Tibial nerve (tissue), 4 donors: ENCODE results near the gene CHMP1A. TPM values are rescaled to one million over a fixed set of nuclear protein-coding genes. Genes with fewer than 3 reads are reported as not detected.

Source experiments
- DNase-seq, 2 donors: peaks; one replicate each; pipeline ENCODE4 v3.0.0-alpha.2; 2019; ENCODE audit warnings: low spot score in 2 of 2
- H3K27ac ChIP-seq, 4 donors: fragments of 200-600 bp; sonication (generic) in 3 of 4; one replicate each; pipeline ENCODE4 v1.5.1; 2017 to 2019; ENCODE audit warnings: mild to moderate bottlenecking in 1 of 4
- H3K27me3 ChIP-seq, 2 donors: fragments of 200-600 bp; sonication (generic) in 1 of 2; one replicate each; pipeline versions ENCODE4 v1.5.1 to v1.6.0; 2017 to 2019
- H3K36me3 ChIP-seq, 3 donors: fragments of 200-600 bp; sonication (generic); one replicate each; pipeline ENCODE4 v1.5.1; 2018 to 2019
- H3K4me1 ChIP-seq, 4 donors: fragments of 200-600 bp; sonication (generic) in 3 of 4; one replicate each; pipeline ENCODE4 v1.5.1; 2017 to 2019
- H3K4me3 ChIP-seq, 4 donors: fragments of 200-600 bp; sonication (generic) in 3 of 4; one replicate each; pipeline ENCODE4 v1.5.1; 2017 to 2019; ENCODE audit warnings: mild to moderate bottlenecking in 1 of 4, moderate library complexity in 1 of 4
- H3K9me3 ChIP-seq, 4 donors: fragments of 200-600 bp; sonication (generic) in 3 of 4; one replicate each; pipeline ENCODE4 v1.5.1; 2017 to 2019
- EP300 ChIP-seq, 2 donors: sonication (generic); formaldehyde crosslinking; IDR thresholded peaks; one replicate each; pipeline ENCODE4 v1.6.1; 2017; ENCODE audit warnings: antibody characterized with exemption in 2 of 2, mild to moderate bottlenecking in 1 of 2
- POLR2A ChIP-seq, 2 donors: fragments of 450-650 bp; IDR thresholded peaks; one replicate each; pipeline ENCODE4 v1.6.1; 2017; ENCODE audit warnings: antibody characterized with exemption in 2 of 2, mild to moderate bottlenecking in 2 of 2, moderate library complexity in 2 of 2
- WGBS, 2 donors: methylation state at CpG; one replicate each; pipeline ENCODE4 v1.1.5; 2018; 5-methylcytosine and 5-hydroxymethylcytosine counted together
- total RNA-seq, 4 donors: library from RNA; depleted of rRNA; stranded (reverse); fragments of >200 nt; gene quantifications; one replicate each; pipeline ENCODE4 v1.1.0, GENCODE V29; 2016
- TF ChIP-seq, protein P1 (sequence below), 5 experiments: fragments of 200-600 bp in 3 of 5; fragments of 450-650 bp in 2 of 5; sonication (generic) in 3 of 5; IDR thresholded peaks; one replicate each; pipeline ENCODE4 v1.5.1; 2016 to 2019; ENCODE audit warnings: antibody characterized with exemption in 5 of 5, mild to moderate bottlenecking in 3 of 5, moderate library complexity in 2 of 5

The CHMP1A gene
- total RNA-seq, 4 donors from 2014 or later, result 90.0 to 109 (median 92.7) TPM

GRCh38 chr16:89612415-89613166 is 44.9 kb downstream of the CHMP1A start:
- H3K4me1 ChIP-seq, result no peaks in the 10 kb centered on the region
- H3K27me3 ChIP-seq, result peaks cover 0 to 34% of the 10 kb centered on the region in 2 donors
- no peak overlapping the region for H3K4me3 ChIP-seq
- no peak for DNase-seq
- H3K9me3 ChIP-seq, result no peaks in the 10 kb centered on the region
- TF ChIP-seq EP300 (IDR thresholded peaks at IDR 0.05), result no peak
- no peak for TF ChIP-seq POLR2A (IDR thresholded peaks at IDR 0.05)
- TF ChIP-seq, protein P1, sequence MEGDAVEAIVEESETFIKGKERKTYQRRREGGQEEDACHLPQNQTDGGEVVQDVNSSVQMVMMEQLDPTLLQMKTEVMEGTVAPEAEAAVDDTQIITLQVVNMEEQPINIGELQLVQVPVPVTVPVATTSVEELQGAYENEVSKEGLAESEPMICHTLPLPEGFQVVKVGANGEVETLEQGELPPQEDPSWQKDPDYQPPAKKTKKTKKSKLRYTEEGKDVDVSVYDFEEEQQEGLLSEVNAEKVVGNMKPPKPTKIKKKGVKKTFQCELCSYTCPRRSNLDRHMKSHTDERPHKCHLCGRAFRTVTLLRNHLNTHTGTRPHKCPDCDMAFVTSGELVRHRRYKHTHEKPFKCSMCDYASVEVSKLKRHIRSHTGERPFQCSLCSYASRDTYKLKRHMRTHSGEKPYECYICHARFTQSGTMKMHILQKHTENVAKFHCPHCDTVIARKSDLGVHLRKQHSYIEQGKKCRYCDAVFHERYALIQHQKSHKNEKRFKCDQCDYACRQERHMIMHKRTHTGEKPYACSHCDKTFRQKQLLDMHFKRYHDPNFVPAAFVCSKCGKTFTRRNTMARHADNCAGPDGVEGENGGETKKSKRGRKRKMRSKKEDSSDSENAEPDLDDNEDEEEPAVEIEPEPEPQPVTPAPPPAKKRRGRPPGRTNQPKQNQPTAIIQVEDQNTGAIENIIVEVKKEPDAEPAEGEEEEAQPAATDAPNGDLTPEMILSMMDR (IDR thresholded peaks at IDR 0.05), result no peak
- no peaks in the 10 kb centered on the region for H3K36me3 ChIP-seq
- WGBS, 2 donors, result 80 to 86% methylated on average over 20 of the region's 20 CpGs
- H3K27ac ChIP-seq, result no peak overlapping the region

DNA sequence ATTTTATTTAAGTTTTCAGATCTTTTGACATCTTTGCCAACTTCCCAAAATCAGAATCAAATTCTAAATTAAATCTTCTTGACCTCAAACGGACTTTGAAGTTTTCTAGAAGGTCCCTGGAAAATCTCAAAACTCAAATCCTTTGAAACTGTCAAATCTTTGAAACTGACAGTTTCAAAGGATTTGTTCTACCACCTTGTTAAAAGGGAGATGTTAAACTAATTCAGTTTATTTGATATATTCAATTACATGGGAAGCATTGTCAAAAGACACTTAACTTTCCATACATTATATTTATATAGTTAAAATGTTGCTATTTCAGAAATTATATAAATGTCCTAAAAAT is 47.4 kb downstream of the CHMP1A start:
- Histone ChIP-seq H3K9me3 (no peaks in the 10 kb centered on the region), H3K27me3 (peaks cover 0 to 17% of the 10 kb centered on the region in 2 donors), H3K4me3 (no peak overlapping the region), H3K4me1 (no peaks in the 10 kb centered on the region), H3K27ac (no peak overlapping the region), H3K36me3 (no peaks in the 10 kb centered on the region)
- WGBS, 2 donors, result 80 to 85% methylated on average over 1 of the region's 1 CpG
- no peak for DNase-seq
- TF ChIP-seq EP300 (IDR thresholded peaks at IDR 0.05) (no peak), POLR2A (IDR thresholded peaks at IDR 0.05) (no peak)
- TF ChIP-seq, protein P1 (IDR thresholded peaks at IDR 0.05), result no peak

- Histone ChIP-seq H3K4me3 (no peak overlapping the region), H3K36me3 (no peaks in the 10 kb centered on the region), H3K9me3 (no peaks in the 10 kb centered on the region), H3K4me1 (peaks cover 0 to under 1% (median 0%) of the 10 kb centered on the region in 4 donors), H3K27ac (no peak overlapping the region), H3K27me3 (peaks cover 0 to 16% of the 10 kb centered on the region in 2 donors)
- TF ChIP-seq POLR2A (IDR thresholded peaks at IDR 0.05) (no peak), EP300 (IDR thresholded peaks at IDR 0.05) (no peak)
- TF ChIP-seq, protein P1 (IDR thresholded peaks at IDR 0.05), result no peak
- WGBS, 2 donors, result 78 to 80% methylated on average over 32 of the region's 32 CpGs
- DNase-seq, result no peak
Measured at GRCh38 chr16:89607937-89608740, 49.4 kb downstream of the CHMP1A start.

DNA sequence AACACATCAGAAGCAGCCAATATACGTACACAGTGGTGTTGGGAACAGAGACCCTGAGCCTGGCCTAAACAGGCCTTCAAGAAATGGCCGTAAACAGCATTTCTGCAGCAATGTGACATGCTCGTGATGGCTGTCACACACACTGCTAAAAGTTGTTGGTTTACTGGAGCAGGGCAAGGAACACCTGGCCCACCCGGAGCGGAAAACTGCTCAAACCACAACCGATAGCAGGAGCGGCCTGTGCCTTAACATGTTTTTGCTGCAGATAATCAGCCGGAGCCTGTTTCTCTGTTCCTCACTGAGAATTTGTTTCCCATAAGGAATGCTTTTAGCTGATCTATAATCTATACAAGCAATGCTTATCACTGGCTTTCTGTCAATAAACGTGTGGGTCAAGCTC is 50.1 kb downstream of the CHMP1A start:
- WGBS, 2 donors, result 84% methylated on average over 9 of the region's 9 CpGs
- no peak for DNase-seq
- H3K27me3 ChIP-seq, result peaks cover 0 to 10% of the 10 kb centered on the region in 2 donors
- no peaks in the 10 kb centered on the region for H3K36me3 ChIP-seq
- no peaks in the 10 kb centered on the region for H3K9me3 ChIP-seq
- peaks cover 0 to 8% (median 5%) of the 10 kb centered on the region in 4 donors for H3K4me1 ChIP-seq
- no peak overlapping the region for H3K4me3 ChIP-seq
- TF ChIP-seq POLR2A (IDR thresholded peaks at IDR 0.05) (no peak), EP300 (IDR thresholded peaks at IDR 0.05) (no peak)
- TF ChIP-seq, protein P1 (IDR thresholded peaks at IDR 0.05), result no peak
- H3K27ac ChIP-seq, result no peak overlapping the region

GRCh38 chr16:89606006-89606405 is 51.5 kb downstream of the CHMP1A start:
- Histone ChIP-seq H3K27ac (no peak overlapping the region), H3K27me3 (peaks cover 0 to 13% of the 10 kb centered on the region in 2 donors), H3K4me1 (peaks cover 0 to 13% (median 8%) of the 10 kb centered on the region in 4 donors), H3K9me3 (no peaks in the 10 kb centered on the region), H3K4me3 (no peak overlapping the region), H3K36me3 (no peaks in the 10 kb centered on the region)
- no peak for DNase-seq
- TF ChIP-seq EP300 (IDR thresholded peaks at IDR 0.05), result no peak
- 85 to 86% methylated on average over 9 of the region's 9 CpGs for WGBS, 2 donors
